Stimulated activated CD4-positive, alpha-beta T cell treated with anti-CD3 and anti-CD28 coated beads, Interleukin-15, amount 100 ng/mL, for 24 hours (primary cell): Measurements from ENCODE around the gene DHRS3.
"Not testable (repeated sequence)": the region's sequence is repeated elsewhere in the genome, so short reads cannot be mapped to it uniquely, and the experiment has no call there.

Experiments used
- DNase-seq: peaks from one replicate; pipeline ENCODE4 v3.0.0-alpha.2; 2020

Gene DHRS3

DNA sequence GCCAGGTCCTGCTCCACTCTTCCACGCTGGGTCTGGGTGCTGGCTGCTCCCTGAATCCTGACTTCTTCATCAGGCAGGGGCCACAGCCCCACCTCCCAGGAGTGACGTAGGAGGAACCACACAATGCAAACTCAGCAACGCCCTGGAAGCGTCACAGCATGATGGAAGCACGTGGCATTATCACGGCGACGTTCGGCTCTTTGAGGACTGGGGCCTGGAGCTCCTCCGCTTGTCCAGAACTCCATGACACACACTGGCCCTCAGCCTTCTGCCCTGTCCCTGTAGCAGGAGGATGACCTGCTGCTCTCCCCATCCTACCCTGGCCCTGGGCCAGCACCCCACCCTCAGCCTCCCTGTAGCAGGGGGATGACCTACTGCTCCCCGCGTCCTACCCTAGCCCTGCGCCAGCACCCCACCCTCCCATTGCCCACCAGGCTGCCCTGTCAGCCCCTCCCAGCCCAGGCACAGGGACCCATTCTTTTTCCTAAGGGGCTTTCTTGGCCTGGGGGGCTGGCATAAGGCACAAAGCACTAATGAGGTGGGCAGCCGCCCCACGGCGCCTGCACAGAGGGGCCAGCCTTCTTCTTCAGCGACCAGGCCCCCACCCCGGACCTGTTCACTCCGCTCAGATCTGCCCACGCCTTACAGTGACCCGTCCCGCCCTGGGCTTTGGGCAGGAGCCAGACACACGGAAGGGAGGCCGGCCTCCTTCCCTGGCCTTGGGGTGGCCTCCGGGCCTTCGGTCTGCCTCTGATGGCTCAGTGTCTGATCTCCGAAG is 65.7 kb downstream of the DHRS3 start:
- no peak for DNase-seq

- DNase-seq, result no peak
Observed at GRCh38 chr1:12551584-12551983, 66.4 kb downstream of the DHRS3 start.

GRCh38 chr1:12549460-12550349 is 68.3 kb downstream of the DHRS3 start:
- DNase-seq, result peak; percentile 55

DNA sequence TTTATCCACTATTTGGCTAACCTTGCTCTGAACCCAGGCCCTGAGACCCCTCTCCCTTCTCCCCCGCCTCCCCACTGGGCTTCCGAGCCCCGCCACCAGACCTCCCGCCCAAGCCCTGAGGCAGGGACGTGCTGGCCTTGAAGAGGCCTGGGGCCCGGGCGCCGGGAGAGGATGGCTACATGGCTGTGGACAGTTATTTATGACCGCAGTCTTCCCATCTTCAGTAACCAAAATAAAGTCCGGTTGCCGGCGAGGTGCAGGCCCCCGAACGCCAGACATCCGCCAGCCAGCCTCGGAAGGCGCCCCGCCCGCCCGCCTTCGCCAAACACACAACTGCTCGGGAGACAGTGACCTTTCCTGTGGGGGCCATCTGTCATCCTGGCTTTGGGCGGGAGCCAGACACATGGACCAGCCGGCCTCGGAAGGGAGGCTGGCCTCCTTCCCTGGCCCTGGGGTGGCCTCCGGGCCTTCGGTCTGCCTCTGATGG is 69.0 kb downstream of the DHRS3 start:
- no peak for DNase-seq

- DNase-seq, result no peak
Observed at GRCh38 chr1:12548279-12548972, 69.6 kb downstream of the DHRS3 start.

DNA sequence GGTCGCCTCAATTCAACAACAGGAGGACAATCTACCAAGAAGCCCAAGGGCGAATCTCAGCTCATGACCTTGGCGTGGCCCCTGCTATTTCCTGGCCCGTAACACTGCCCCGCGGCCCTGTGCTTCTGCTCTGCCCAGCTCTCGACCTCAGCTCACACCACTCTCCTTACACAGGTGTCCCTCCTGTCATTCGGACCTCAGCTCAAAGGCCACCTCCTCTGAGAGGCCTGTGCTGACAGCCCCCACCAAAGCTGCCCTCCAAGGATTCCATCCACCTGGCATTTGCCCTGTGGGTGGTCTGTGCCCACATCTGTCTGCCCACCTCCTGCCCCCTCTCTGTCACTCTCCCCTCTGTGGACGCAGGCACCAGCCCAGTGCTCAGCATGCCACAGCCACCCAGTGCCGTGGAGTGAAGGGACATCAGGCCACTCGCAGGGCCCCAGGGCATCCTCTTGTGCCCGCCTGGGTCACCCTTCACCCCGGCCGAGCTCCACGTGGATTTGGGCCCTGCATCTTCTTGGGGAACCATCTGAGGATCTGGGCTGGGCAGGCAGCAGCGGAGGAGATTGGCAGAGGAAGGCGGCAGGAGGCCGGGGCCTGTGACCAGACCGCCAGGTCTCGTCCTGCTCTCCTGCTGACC is 70.3 kb downstream of the DHRS3 start:
- DNase-seq, result no peak

DNA sequence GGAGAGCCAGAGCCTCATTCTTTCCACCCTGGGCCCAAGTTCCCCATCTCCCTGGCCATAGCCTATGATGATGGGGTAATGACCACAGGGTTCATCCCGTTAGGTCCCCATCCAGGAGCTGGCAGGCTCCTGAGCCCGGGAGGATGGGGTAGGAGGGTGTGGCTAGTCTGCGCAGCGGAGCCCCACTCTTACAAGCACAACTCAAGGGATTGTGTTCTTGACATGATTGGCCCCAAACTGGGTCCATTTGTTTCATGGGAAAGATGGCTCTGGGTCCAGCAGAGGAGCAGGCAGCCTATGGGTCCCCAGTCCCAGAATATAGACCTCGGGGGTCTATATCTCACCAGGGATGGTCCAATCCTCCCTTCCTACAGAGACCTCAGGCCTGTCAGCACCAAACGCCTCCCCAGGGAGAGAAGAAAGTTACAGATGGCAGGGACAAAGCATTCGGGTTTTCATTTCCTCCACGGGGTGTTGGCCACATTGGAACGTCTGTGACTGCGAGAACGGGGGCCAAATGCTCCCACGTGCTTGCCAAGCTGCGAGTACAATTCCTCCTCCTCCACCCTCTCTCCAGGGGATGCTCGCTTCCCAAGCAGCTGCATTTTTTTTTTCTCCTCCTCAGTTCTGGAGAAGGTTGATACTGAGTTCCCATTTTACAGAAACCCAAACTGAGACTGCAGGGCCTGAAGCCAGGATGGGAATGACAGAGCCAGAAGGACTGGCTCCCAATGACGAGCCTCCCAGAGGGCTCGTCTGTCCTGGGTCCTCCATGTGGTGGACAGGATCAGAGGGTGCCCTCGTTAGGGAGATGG is 71.0 kb downstream of the DHRS3 start:
- DNase-seq, result no peak

DNA sequence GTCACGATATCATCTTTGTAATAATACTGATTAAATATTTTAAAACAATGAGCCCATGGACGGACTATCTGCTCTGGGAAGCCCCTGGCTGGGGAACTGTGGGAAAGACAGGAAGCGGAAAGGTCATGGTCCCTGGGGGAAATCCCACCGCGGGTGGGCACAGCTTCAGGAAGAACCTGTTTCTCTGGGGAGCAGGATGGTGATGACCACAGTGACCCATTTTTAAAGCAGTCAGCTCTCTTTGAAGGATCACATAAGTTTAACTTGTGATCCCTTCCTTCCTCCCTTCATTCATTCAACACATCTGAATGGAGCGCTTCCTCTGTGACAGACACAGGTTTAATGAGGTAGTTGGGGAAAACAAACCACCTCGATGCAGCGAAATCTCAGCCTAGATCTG is 73.0 kb downstream of the DHRS3 start:
- DNase-seq, result no peak

- no peak for DNase-seq
Observed at GRCh38 chr1:12544357-12544756, 73.7 kb downstream of the DHRS3 start.

DNA sequence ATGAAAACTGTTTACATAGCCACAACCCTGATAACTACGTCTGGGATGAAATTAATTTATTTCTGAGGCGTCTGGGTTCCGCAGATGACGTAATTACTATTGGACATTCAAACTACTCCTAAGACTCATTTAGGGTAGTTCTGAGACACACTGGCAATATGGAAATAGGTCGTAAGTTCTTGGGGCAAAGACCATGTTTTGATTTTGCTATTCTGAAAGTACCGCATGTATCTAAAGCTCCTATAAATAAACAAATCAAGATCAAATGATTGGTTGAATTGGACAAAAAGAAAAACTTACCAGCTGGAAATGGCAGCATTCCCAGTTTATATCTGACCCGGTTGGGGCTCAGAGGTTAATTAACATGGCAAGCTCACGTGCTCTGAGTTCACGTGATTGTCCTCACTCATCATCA is 74.3 kb downstream of the DHRS3 start:
- DNase-seq, result no peak

DNA sequence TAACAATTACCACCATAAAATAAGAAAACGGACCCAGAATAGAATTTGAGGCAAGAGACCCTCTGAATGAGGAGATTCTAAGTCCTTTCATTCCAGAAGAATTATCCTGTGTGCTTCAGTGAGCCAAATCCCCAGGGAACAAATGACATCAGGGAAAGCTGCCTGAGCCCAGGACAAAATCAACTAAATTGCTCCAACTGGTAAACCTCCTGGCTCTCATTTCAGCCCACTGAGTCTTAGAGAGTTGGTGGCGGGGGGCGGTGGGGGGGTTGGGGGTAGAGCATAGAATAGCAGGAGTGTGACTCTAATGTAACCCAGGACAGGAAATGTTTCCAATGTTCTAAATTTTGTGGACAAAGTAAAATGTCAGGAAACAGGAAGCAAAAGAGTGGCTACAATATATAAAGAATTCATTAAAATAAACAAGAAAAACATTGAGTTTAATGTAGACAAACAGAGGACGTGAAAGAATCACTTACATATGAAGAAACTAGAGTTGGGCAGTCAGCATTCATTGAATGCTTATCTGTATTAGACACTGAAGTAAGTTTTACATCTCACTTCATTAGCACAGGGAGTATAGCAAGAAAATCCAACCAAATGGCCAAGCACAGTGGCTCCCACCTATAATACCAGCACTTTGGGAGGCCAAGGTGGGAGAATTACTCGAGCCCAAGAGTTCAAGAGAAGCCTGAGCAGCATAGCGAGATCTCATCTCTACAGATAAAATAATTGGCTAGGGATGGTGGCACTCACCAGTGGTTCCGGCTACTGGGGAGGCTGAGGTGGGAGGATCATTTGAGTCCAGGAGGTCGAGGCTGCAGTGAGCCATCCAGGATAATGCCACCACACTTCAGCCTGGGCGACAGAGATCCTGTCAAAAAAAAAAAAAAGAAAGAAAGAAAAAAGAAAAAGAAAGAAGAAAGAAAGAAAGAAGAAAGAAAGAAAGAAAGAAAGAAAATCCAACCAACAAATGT is 75.1 kb downstream of the DHRS3 start:
- DNase-seq, result no peak

GRCh38 chr1:12542138-12542465 is 75.9 kb downstream of the DHRS3 start:
- DNase-seq, result no peak

- no peak for DNase-seq
Observed at GRCh38 chr1:12541274-12542137, 76.5 kb downstream of the DHRS3 start.

GRCh38 chr1:12540580-12541273 is 77.3 kb downstream of the DHRS3 start:
- DNase-seq, result no peak

GRCh38 chr1:12539705-12540579 is 78.1 kb downstream of the DHRS3 start:
- DNase-seq, result no peak

DNA sequence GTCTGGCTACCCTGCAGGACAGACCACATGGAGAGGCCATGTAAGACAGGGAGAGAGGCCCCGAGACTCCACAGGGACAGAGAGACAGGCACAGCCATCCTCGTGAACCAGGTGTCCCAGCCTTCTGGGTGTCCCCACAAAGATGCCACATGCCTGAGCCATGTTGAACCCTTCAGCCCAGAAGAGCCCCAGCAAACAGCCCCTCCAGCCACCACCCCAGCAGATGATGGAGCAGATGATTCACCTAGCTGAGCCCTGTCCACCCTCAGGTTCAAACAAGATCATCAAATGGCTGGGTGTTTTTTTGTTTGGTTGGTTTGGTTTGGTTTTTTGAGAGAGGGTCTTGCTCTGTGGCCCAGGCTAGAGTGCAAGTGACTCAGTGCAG is 78.7 kb downstream of the DHRS3 start:
- no peak for DNase-seq

DNA sequence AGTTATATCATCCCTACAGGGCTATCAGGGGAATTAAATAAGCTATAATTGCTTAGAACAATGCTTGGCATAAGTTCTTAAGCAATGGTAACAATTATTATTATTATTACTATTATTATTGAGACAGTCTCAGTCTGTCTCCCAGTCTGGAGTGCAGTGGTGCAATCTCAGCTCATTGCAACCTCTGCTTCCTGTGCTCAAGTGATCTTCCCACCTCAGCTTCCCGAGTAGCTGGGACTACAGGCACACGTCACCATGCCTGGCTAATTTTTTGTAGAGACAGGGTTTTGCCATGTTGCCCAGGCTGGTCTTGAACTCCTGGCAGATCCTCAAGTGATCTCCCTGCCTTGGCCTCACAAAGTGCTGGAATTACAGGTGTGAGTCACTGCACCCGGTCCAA is 79.5 kb downstream of the DHRS3 start:
- not testable (repeated sequence) for DNase-seq

DNA sequence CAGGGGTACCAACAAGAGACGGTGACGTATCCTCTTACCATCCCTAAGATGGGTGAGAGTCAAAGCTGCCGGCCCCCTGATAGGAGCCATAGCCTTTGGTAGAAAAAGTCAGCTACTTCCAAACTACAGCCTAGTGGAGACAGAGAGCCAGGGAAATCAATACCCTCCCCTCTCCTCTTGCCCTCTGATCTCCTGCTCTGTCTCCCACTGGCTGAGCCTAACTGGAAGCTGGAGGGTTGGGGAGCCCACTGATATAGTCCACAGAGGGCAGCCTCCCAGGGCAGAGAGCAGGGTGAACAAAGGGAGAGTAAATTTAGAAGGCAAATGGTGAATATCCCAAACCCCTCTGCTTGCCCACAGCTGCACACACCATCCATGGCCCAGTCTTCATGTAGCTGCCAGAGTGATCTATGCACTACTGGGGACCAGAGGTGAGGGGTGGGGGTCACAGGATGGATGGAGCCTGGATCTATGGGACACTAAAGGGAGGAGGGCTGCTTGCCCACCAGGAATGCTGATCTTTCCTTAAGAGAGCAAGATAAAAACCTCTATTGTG is 80.0 kb downstream of the DHRS3 start:
- DNase-seq, result no peak
